Esophagus squamous epithelium (tissue), 5 donors: ENCODE data around the gene FST. TPM values are rescaled to one million over a fixed set of nuclear protein-coding genes. Genes with fewer than 3 reads are reported as not detected.
A peak's percentile ranks its signal among the peaks of the same experiment; 100 is the strongest.

Experiments used
- DNase-seq: peaks from one replicate; lab custom pipeline; 2025; lab: John Stamatoyannopoulos, UW
- H3K27ac ChIP-seq, 4 donors: fragments of 200-600 bp; sonication (generic); one replicate each; pipeline ENCODE4 v1.5.1; 2016 to 2019; ENCODE audit warnings: mild to moderate bottlenecking in 1 of 4
- H3K27me3 ChIP-seq, 4 donors: fragments of 200-600 bp; sonication (generic); 1 replicate in 3 of 4; 2 replicates in 1 of 4; pipeline versions ENCODE4 v1.5.1 to v1.6.0; 2017 to 2021; ENCODE audit warnings: antibody characterized with exemption in 1 of 4
- H3K36me3 ChIP-seq, 3 donors: fragments of 200-600 bp; sonication (generic); one replicate each; pipeline ENCODE4 v1.5.1; 2016 to 2019
- H3K4me1 ChIP-seq, 3 donors: fragments of 200-600 bp; sonication (generic); one replicate each; pipeline ENCODE4 v1.5.1; 2017 to 2019
- H3K4me3 ChIP-seq, 4 donors: fragments of 200-600 bp; sonication (generic); 1 replicate in 3 of 4; 2 replicates in 1 of 4; pipeline ENCODE4 v1.5.1; 2016 to 2019; ENCODE audit warnings: mild to moderate bottlenecking in 2 of 4, moderate library complexity in 1 of 4
- H3K9me3 ChIP-seq, 3 donors: fragments of 200-600 bp; sonication (generic); one replicate each; pipeline ENCODE4 v1.5.1; 2016 to 2019
- CTCF ChIP-seq, 6 experiments: fragments of 450-650 bp in 4 of 6; fragments of 200-600 bp in 2 of 6; sonication (generic) in 2 of 6; IDR thresholded peaks; one replicate each; pipeline ENCODE4 v1.5.1; 2016 to 2019; ENCODE audit warnings: antibody characterized with exemption in 6 of 6, mild to moderate bottlenecking in 4 of 6, moderate library complexity in 4 of 6
- POLR2A ChIP-seq, 4 donors: fragments of 450-650 bp; IDR thresholded peaks; one replicate each; pipeline ENCODE4 v1.6.1; 2017; ENCODE audit warnings: antibody characterized with exemption in 4 of 4, mild to moderate bottlenecking in 4 of 4, moderate library complexity in 3 of 4
- WGBS, 2 donors: methylation state at CpG; one replicate each; pipeline ENCODE4 v1.1.5; 2018; 5-methylcytosine and 5-hydroxymethylcytosine counted together
- intact Hi-C: fragments of 100-400 bp; cut with DNase I; formaldehyde crosslinking; loops from one replicate; pipeline ENCODE4 v1.15.0; 2022
- total RNA-seq, 4 donors: library from RNA; depleted of rRNA; stranded (reverse); fragments of >200 nt; gene quantifications; one replicate each; pipeline ENCODE4 v1.1.0, GENCODE V29; 2016
- donor health status: DM: yes; HTN: yes; CAD: no.

Gene FST
- 10 to 100 TPM in 1 of 4 donors, 1 to 10 TPM in 3; 1.6 to 11.3 (median 3.3) TPM for total RNA-seq

GRCh38 chr5:53480416-53481158 is at the start of gene FST:
Gene FST, plus strand, starts transcription at chr5:53480629. Its CDS starts 163 bp downstream, at chr5:53480792.
- intact Hi-C loops, result loop anchor here (5.0 kb wide), 1 partner anchor 737 kb away; no protein-coding TSS in a partner anchor
- Histone ChIP-seq H3K9me3 (no peaks in the 10 kb centered on the region), H3K36me3 (peaks cover 0 to 4% (median 0%) of the 10 kb centered on the region in 3 donors), H3K27ac (peak within 1 kb of the TSS; percentile 77 to 89 (median 84)), H3K27me3 (peaks cover 0 to 42% (median 0%) of the 10 kb centered on the region in 4 donors), H3K4me3 (peak within 1 kb of the TSS; percentile 55 to 78 (median 68)), H3K4me1 (peaks cover 11 to 53% (median 22%) of the 10 kb centered on the region in 3 donors)
- 0 to 4% methylated on average over 6 to 7 of the region's 64 CpGs for WGBS, 2 donors
- DNase-seq, result no peak
- TF ChIP-seq CTCF (IDR thresholded peaks at IDR 0.05) (no peak), POLR2A (IDR thresholded peaks at IDR 0.05) (no peak)

GRCh38 chr5:53431665-53432064 is 48.8 kb upstream of the FST start:
- no peaks in the 10 kb centered on the region for H3K4me1 ChIP-seq
- no peaks in the 10 kb centered on the region for H3K36me3 ChIP-seq
- 69 to 77% methylated on average over 6 of the region's 6 CpGs for WGBS, 2 donors
- H3K27me3 ChIP-seq, result no peaks in the 10 kb centered on the region
- intact Hi-C loops, result loop anchor here (10.0 kb wide), 1 partner anchor 167 kb away; no protein-coding TSS in a partner anchor
- no peak for DNase-seq
- H3K9me3 ChIP-seq, result no peaks in the 10 kb centered on the region
- H3K4me3 ChIP-seq, result no peak overlapping the region
- H3K27ac ChIP-seq, result no peak overlapping the region
- no peak for TF ChIP-seq POLR2A (IDR thresholded peaks at IDR 0.05)
- no peak for TF ChIP-seq CTCF (IDR thresholded peaks at IDR 0.05)

GRCh38 chr5:53433026-53433425 is 47.4 kb upstream of the FST start:
- H3K4me1 ChIP-seq, result no peaks in the 10 kb centered on the region
- H3K4me3 ChIP-seq, result no peak overlapping the region
- TF ChIP-seq POLR2A (IDR thresholded peaks at IDR 0.05) (no peak), CTCF (IDR thresholded peaks at IDR 0.05) (no peak)
- H3K27me3 ChIP-seq, result no peaks in the 10 kb centered on the region
- intact Hi-C loops, result loop anchor here (10.0 kb wide), 1 partner anchor 168 kb away; no protein-coding TSS in a partner anchor
- no peak for DNase-seq
- H3K36me3 ChIP-seq, result no peaks in the 10 kb centered on the region
- WGBS, 2 donors, result 21 to 30% methylated on average over 1 of the region's 1 CpG
- no peak overlapping the region for H3K27ac ChIP-seq
- H3K9me3 ChIP-seq, result no peaks in the 10 kb centered on the region

- Histone ChIP-seq H3K4me1 (peaks cover 0 to 10% (median 4%) of the 10 kb centered on the region in 3 donors), H3K27me3 (no peaks in the 10 kb centered on the region), H3K27ac (no peak overlapping the region), H3K36me3 (no peaks in the 10 kb centered on the region), H3K9me3 (no peaks in the 10 kb centered on the region), H3K4me3 (no peak overlapping the region)
- TF ChIP-seq CTCF (IDR thresholded peaks at IDR 0.05), result no peak
- TF ChIP-seq POLR2A (IDR thresholded peaks at IDR 0.05), result no peak
- intact Hi-C loops, result loop anchor here (10.0 kb wide), 1 partner anchor 170 kb away; no protein-coding TSS in a partner anchor
- WGBS, 2 donors, result 59 to 65% methylated on average over 1 of the region's 1 CpG
- DNase-seq, result no peak
Measured at GRCh38 chr5:53434541-53434940, 45.9 kb upstream of the FST start.
